Measurements from ENCODE around the gene POMC.

- no peak for TF ChIP-seq CTCF (IDR thresholded peaks at IDR 0.05; ENCODE audit: borderline replicate concordance, extremely low read depth, low read length, poor library complexity, severe bottlenecking)
- TF ChIP-seq EZH2 (IDR thresholded peaks at IDR 0.05; ENCODE audit: borderline replicate concordance, low read depth, low read length, severe bottlenecking), result no peak
Observed at GRCh38 chr2:25115249-25115883, 53.0 kb downstream of the POMC start.

Measured in DND-41 (cell line).